Transverse colon (tissue), 3 donors: ENCODE results near the gene GABBR2.

Experiments used
- CTCF ChIP-seq, 5 experiments: fragments of 200-600 bp in 3 of 5; fragments of 450-650 bp in 2 of 5; sonication (generic) in 3 of 5; IDR thresholded peaks; 1 replicate in 2 of 5; 2 replicates in 3 of 5; pipeline ENCODE4 v1.5.1; 2016 to 2017; ENCODE audit warnings: antibody characterized with exemption in 5 of 5, inconsistent platforms in 3 of 5, mild to moderate bottlenecking in 2 of 5, moderate library complexity in 1 of 5
- EP300 ChIP-seq: sonication (generic); formaldehyde crosslinking; IDR thresholded peaks from one replicate; pipeline ENCODE4 v1.6.1; 2017; ENCODE audit warnings: antibody characterized with exemption, low read depth
- POLR2A ChIP-seq: fragments of 450-650 bp; IDR thresholded peaks from one replicate; pipeline ENCODE4 v1.6.1; 2016; ENCODE audit warnings: antibody characterized with exemption, mild to moderate bottlenecking, moderate library complexity

GRCh38 chr9:98589102-98589501 lies 119.6 kb downstream of the GABBR2 start:
- no peak for TF ChIP-seq EP300
- no peak for TF ChIP-seq CTCF (IDR thresholded peaks at IDR 0.05)
- no peak for TF ChIP-seq POLR2A
